Measurements from ENCODE around the gene CANT1. TPM values are rescaled to one million over a fixed set of nuclear protein-coding genes. Genes with fewer than 3 reads are reported as not detected.
"Not testable (repeated sequence)": the region's sequence is repeated elsewhere in the genome, so short reads cannot be mapped to it uniquely, and the experiment has no call there.

CANT1 gene
- total RNA-seq, 1 donor from 2014 or later = 33.3 TPM

GRCh38 chr17:78967782-78968362 lies 41.7 kb downstream of the CANT1 start:
- DNase-seq = no peak
- Mint-ChIP-seq H3K27me3 (ENCODE audit: unreplicated experiment) (peaks cover 10% of the 10 kb centered on the region), H3K27ac (ENCODE audit: unreplicated experiment) (no peak overlapping the region), H3K4me3 (ENCODE audit: unreplicated experiment) (no peak overlapping the region), H3K4me1 (ENCODE audit: low read depth, unreplicated experiment) (peaks cover 17% of the 10 kb centered on the region), H3K9me3 (ENCODE audit: unreplicated experiment) (peaks cover 3% of the 10 kb centered on the region), H3K36me3 (ENCODE audit: unreplicated experiment) (no peaks in the 10 kb centered on the region)
- no peak for TF ChIP-seq CTCF (IDR thresholded peaks at IDR 0.05; ENCODE audit: partially characterized antibody, unreplicated experiment)

GRCh38 chr17:78966910-78967600 lies 42.5 kb downstream of the CANT1 start:
- Mint-ChIP-seq H3K9me3 (ENCODE audit: unreplicated experiment) (peaks cover 3% of the 10 kb centered on the region), H3K4me1 (ENCODE audit: low read depth, unreplicated experiment) (peaks cover 17% of the 10 kb centered on the region), H3K36me3 (ENCODE audit: unreplicated experiment) (no peaks in the 10 kb centered on the region), H3K27me3 (ENCODE audit: unreplicated experiment) (peaks cover 8% of the 10 kb centered on the region), H3K27ac (ENCODE audit: unreplicated experiment) (peak overlapping the region; percentile 52), H3K4me3 (ENCODE audit: unreplicated experiment) (no peak overlapping the region)
- DNase-seq = no peak
- TF ChIP-seq CTCF (IDR thresholded peaks at IDR 0.05; ENCODE audit: partially characterized antibody, unreplicated experiment) = no peak

- Mint-ChIP-seq H3K9me3 (ENCODE audit: unreplicated experiment) (peaks cover 2% of the 10 kb centered on the region), H3K36me3 (ENCODE audit: unreplicated experiment) (no peaks in the 10 kb centered on the region), H3K27me3 (ENCODE audit: unreplicated experiment) (peaks cover 9% of the 10 kb centered on the region), H3K27ac (ENCODE audit: unreplicated experiment) (no peak overlapping the region), H3K4me1 (ENCODE audit: low read depth, unreplicated experiment) (peaks cover 14% of the 10 kb centered on the region), H3K4me3 (ENCODE audit: unreplicated experiment) (peak overlapping the region; percentile 25)
- TF ChIP-seq CTCF (IDR thresholded peaks at IDR 0.05; ENCODE audit: partially characterized antibody, unreplicated experiment) = no peak
- DNase-seq = no peak
These were observed 43.3 kb downstream of the CANT1 start for GRCh38 chr17:78966123-78966813.

- Mint-ChIP-seq H3K4me1 (ENCODE audit: low read depth, unreplicated experiment) (peaks cover 10% of the 10 kb centered on the region), H3K36me3 (ENCODE audit: unreplicated experiment) (no peaks in the 10 kb centered on the region), H3K27ac (ENCODE audit: unreplicated experiment) (no peak overlapping the region), H3K9me3 (ENCODE audit: unreplicated experiment) (peaks cover 5% of the 10 kb centered on the region), H3K27me3 (ENCODE audit: unreplicated experiment) (peaks cover 7% of the 10 kb centered on the region), H3K4me3 (ENCODE audit: unreplicated experiment) (no peak overlapping the region)
- DNase-seq = no peak
- no peak for TF ChIP-seq CTCF (IDR thresholded peaks at IDR 0.05; ENCODE audit: partially characterized antibody, unreplicated experiment)
These were observed 44.1 kb downstream of the CANT1 start for GRCh38 chr17:78965491-78965924.

GRCh38 chr17:78963378-78963777 lies 46.2 kb downstream of the CANT1 start:
- TF ChIP-seq CTCF (IDR thresholded peaks at IDR 0.05; ENCODE audit: partially characterized antibody, unreplicated experiment) = no peak
- Mint-ChIP-seq H3K27me3 (ENCODE audit: unreplicated experiment) (peaks cover 7% of the 10 kb centered on the region), H3K27ac (ENCODE audit: unreplicated experiment) (no peak overlapping the region), H3K9me3 (ENCODE audit: unreplicated experiment) (peaks cover 5% of the 10 kb centered on the region), H3K4me1 (ENCODE audit: low read depth, unreplicated experiment) (peaks cover 8% of the 10 kb centered on the region), H3K4me3 (ENCODE audit: unreplicated experiment) (no peak overlapping the region), H3K36me3 (ENCODE audit: unreplicated experiment) (no peaks in the 10 kb centered on the region)
- DNase-seq = no peak

- not testable (repeated sequence) for H3K4me3 Mint-ChIP-seq (ENCODE audit: unreplicated experiment); H3K9me3 Mint-ChIP-seq (ENCODE audit: unreplicated experiment); H3K27me3 Mint-ChIP-seq (ENCODE audit: unreplicated experiment); DNase-seq; H3K27ac Mint-ChIP-seq (ENCODE audit: unreplicated experiment); H3K36me3 Mint-ChIP-seq (ENCODE audit: unreplicated experiment); H3K4me1 Mint-ChIP-seq (ENCODE audit: low read depth, unreplicated experiment)
These were observed 46.6 kb downstream of the CANT1 start for GRCh38 chr17:78962984-78963348.

All from glutamatergic neuron (in vitro differentiated cells).